PC-9 (cell line): ENCODE measurements around the gene TFIP11. TPM values are rescaled to one million over a fixed set of nuclear protein-coding genes. Genes with fewer than 3 reads are reported as not detected.

Source experiments
- BruUV-seq: library from RNA; stranded (reverse); fragments of 400-500 nt; replicated peaks from 2 replicates; lab custom pipeline; 2021; lab: Mats Ljungman, UMichigan
- CTCF ChIA-PET: fragments of 300-600 bp; sonication (Branson Sonifier 250); formaldehyde crosslinking; loops from one replicate; lab custom pipeline; 2022; ENCODE audit warnings: antibody characterized with exemption; lab: Charles Lee
- POLR2A ChIA-PET: fragments of 300-600 bp; sonication (Branson Sonifier 250); formaldehyde crosslinking; loops from one replicate; lab custom pipeline; 2022; ENCODE audit warnings: antibody characterized with exemption; ENCODE audit not compliant: unreplicated experiment; lab: Charles Lee
- DNase-seq, 2 experiments: peaks; one replicate each; pipeline versions ENCODE4 v3.0.0 to v3.0.0-alpha.2; 2015 to 2022; ENCODE audit warnings: mixed read lengths in 1 of 2
- H2AFZ ChIP-seq: fragments of 200-600 bp; sonication (generic); 2 replicates; pipeline ENCODE4 v1.8.1; 2017; ENCODE audit warnings: antibody characterized with exemption
- H3F3A ChIP-seq: fragments of 200-600 bp; sonication (generic); 2 replicates; pipeline ENCODE4 v1.8.1; 2017; ENCODE audit warnings: antibody characterized with exemption, mild to moderate bottlenecking, low read depth; ENCODE audit not compliant: insufficient read depth
- H3K27ac ChIP-seq: fragments of 200-600 bp; sonication (generic); 2 replicates; pipeline ENCODE4 v1.6.1; 2016; ENCODE audit warnings: mixed run types
- H3K27me3 ChIP-seq: fragments of 200-600 bp; sonication (generic); 2 replicates; pipeline ENCODE4 v1.6.1; 2016; ENCODE audit warnings: low read depth, mixed run types; ENCODE audit not compliant: insufficient read depth
- H3K36me3 ChIP-seq: fragments of 200-600 bp; sonication (generic); 2 replicates; pipeline ENCODE4 v1.6.1; 2016; ENCODE audit warnings: low read depth, mixed run types
- H3K4me1 ChIP-seq: fragments of 200-600 bp; sonication (generic); replicated peaks from 2 replicates; pipeline ENCODE4 v1.6.1; 2016; ENCODE audit warnings: mixed run types; ENCODE audit not compliant: insufficient read depth
- H3K4me2 ChIP-seq: fragments of 200-600 bp; sonication (generic); 2 replicates; pipeline ENCODE4 v1.6.1; 2017; ENCODE audit warnings: mixed run types
- H3K4me3 ChIP-seq: fragments of 200-600 bp; sonication (generic); 2 replicates; pipeline ENCODE4 v1.6.1; 2016; ENCODE audit warnings: mixed run types
- H3K79me2 ChIP-seq: fragments of 200-600 bp; sonication (generic); 2 replicates; pipeline ENCODE4 v1.6.1; 2017; ENCODE audit warnings: low read depth, mixed run types
- H3K9me2 ChIP-seq: fragments of 200-600 bp; sonication (generic); 2 replicates; pipeline ENCODE4 v1.8.1; 2017; ENCODE audit warnings: mild to moderate bottlenecking; ENCODE audit not compliant: insufficient read depth
- H3K9me3 ChIP-seq: fragments of 200-600 bp; sonication (generic); 2 replicates; pipeline ENCODE4 v1.8.1; 2016; ENCODE audit warnings: low read depth; ENCODE audit not compliant: insufficient read depth
- H4K20me1 ChIP-seq: fragments of 200-600 bp; sonication (generic); 2 replicates; pipeline ENCODE4 v1.8.1; 2017; ENCODE audit not compliant: insufficient read depth
- CTCF ChIP-seq: fragments of 200-600 bp; sonication (generic); conservative IDR thresholded peaks from 2 replicates; pipeline ENCODE4 v1.6.1; 2017; ENCODE audit warnings: mixed run types, antibody characterized with exemption, mild to moderate bottlenecking, moderate library complexity
- EZH2 ChIP-seq: fragments of 200-600 bp; sonication (generic); IDR thresholded peaks from 2 replicates; pipeline ENCODE4 v1.8.0; 2017; ENCODE audit warnings: antibody characterized with exemption, low read depth
- intact Hi-C: fragments of 100-400 bp; cut with micrococcal nuclease; formaldehyde crosslinking; loops from one replicate; pipeline ENCODE4 v1.10.0; 2022; ENCODE audit not compliant: unreplicated experiment
- total RNA-seq: library from RNA; stranded (reverse); gene quantifications from 2 replicates; pipeline ENCODE4 v1.2.3, GENCODE V29; 2021

TFIP11 gene
- total RNA-seq, 1 experiment from 2014 or later = 17.3 TPM

DNA sequence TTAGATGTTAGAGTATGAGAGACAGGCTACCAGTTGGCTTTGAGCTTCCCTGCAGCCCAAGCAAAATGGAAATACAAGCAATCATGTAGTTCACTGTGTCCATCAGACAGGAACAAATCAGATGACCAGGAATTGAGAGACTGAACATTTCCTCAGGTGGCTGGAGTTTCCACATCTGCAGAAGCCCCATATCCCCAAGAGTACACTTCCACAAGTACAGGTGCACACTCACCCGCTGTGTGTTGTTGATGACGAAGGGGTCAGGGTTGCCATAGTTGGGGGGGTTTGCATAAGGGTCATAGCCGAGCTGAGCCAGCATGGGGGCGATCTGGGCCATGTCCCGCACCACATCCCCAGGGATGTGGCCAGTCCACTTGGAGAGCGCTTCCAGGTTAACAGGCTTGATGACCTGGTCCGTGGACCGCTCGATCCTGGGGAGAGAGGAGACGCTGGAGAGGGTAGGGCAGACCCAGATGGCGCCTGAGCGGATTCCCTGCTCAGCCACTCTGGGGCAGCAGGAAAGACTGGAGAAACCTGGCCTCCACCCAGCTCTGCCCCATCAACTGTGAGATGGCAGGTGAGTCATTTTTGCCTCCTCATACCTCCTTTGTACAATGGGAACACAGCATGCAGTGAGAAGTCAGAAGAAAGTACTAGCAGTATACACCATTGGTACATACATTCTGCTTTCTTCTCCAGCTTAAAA is 23.9 kb upstream of the TFIP11 start:
- CTCF ChIA-PET = no interaction called here
- BruUV-seq = no TSS peak

DNA sequence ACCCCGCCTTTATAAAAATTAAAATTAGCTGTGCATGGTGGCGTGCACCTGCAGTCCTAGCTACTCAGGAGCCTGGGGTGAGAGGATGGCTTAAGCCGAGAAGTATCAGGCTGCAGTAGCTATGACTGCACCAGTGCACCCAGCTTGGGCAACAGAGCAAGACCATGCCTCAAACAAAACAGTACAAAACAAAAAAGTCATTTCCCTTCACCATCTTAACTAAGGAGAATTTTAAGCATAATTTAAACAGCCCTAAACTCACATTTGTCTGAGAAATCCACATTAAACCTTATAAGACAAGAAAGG is 23.3 kb upstream of the TFIP11 start:
- Histone ChIP-seq H3K4me3 (no peak overlapping the region), H4K20me1 (no peaks in the 10 kb centered on the region), H3K9me2 (no peaks in the 10 kb centered on the region), H3K27me3 (no peaks in the 10 kb centered on the region), H3F3A (no peaks in the 10 kb centered on the region), H3K9me3 (no peaks in the 10 kb centered on the region), H3K79me2 (no peaks in the 10 kb centered on the region), H3K4me2 (no peak overlapping the region), H3K27ac (no peak overlapping the region), H3K4me1 (no peaks in the 10 kb centered on the region), H2AFZ (no peak overlapping the region), H3K36me3 (no peaks in the 10 kb centered on the region)
- DNase-seq = no peak
- ChIA-PET POLR2A (no interaction called here), CTCF (no interaction called here)
- no TSS peak for BruUV-seq
- TF ChIP-seq EZH2 (no peak), CTCF (no peak)
- intact Hi-C loops = no loop called here

More for the DNA sequence above, 23.9 kb upstream of the TFIP11 start:
- TF ChIP-seq CTCF = no peak
- no peak for TF ChIP-seq EZH2
- H3K27ac ChIP-seq = no peak overlapping the region
- no peaks in the 10 kb centered on the region for H3K79me2 ChIP-seq
- H3K36me3 ChIP-seq = no peaks in the 10 kb centered on the region
- no peaks in the 10 kb centered on the region for H3K27me3 ChIP-seq
- H3F3A ChIP-seq = no peaks in the 10 kb centered on the region
- no peaks in the 10 kb centered on the region for H4K20me1 ChIP-seq
- H3K9me3 ChIP-seq = no peaks in the 10 kb centered on the region
- H3K4me3 ChIP-seq = no peak overlapping the region
- H3K4me2 ChIP-seq = no peak overlapping the region
- no peak overlapping the region for H2AFZ ChIP-seq
- no peaks in the 10 kb centered on the region for H3K9me2 ChIP-seq
- POLR2A ChIA-PET = no interaction called here
- no peaks in the 10 kb centered on the region for H3K4me1 ChIP-seq
- no peak for DNase-seq
- intact Hi-C loops = no loop called here

DNA sequence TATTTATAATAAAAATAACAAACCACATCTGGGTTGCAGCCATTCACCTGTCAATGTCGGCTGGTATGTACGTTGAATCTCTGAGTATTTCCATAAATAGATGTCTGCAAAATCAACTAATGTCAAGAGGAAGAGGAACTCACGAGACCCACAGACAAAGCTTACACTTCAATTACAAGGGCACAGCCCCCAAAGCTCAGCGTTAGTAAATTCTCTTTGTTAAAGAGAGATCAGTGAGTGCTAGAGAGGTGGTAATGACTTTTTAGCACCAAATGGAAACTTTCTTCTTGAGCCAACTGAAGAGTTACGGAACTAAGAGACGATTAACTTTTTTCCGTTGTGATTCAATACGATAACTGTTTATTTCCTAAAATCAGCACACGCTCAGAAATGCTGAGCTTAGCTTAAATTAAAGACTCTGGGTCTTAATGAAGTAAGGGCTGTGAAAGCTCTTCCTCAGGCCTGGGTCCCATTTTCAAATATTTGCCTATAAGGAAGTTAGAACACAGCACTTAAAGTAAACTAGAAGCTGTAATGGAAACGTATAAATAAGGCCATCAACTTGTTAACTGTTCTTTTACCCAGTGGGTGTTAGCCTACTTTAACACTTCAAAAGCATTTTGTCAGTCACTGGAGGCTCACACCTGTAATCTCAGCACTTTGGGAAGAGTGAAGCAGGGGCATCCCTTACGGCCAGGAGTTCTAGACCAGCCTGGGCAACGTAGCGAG is 22.8 kb upstream of the TFIP11 start:
- Histone ChIP-seq H3K4me3 (no peak overlapping the region), H3F3A (no peaks in the 10 kb centered on the region), H3K4me2 (no peak overlapping the region), H3K9me3 (no peaks in the 10 kb centered on the region), H3K9me2 (no peaks in the 10 kb centered on the region), H3K27ac (no peak overlapping the region), H3K36me3 (no peaks in the 10 kb centered on the region), H3K79me2 (no peaks in the 10 kb centered on the region), H2AFZ (no peak overlapping the region), H3K4me1 (no peaks in the 10 kb centered on the region), H4K20me1 (no peaks in the 10 kb centered on the region), H3K27me3 (no peaks in the 10 kb centered on the region)
- ChIA-PET CTCF (no interaction called here), POLR2A (no interaction called here)
- DNase-seq = no peak
- BruUV-seq = no TSS peak
- TF ChIP-seq CTCF (no peak), EZH2 (no peak)
- intact Hi-C loops = no loop called here
